Mesothelial cell of epicardium (in vitro differentiated cells): ENCODE results near the gene BSND. TPM values are rescaled to one million over a fixed set of nuclear protein-coding genes. Genes with fewer than 3 reads are reported as not detected.
"Not testable (repeated sequence)": the region's sequence is repeated elsewhere in the genome, so short reads cannot be mapped to it uniquely, and the experiment has no call there.

Experiments used
- DNase-seq, 2 experiments: peaks; one replicate each; pipeline ENCODE4 v3.0.0; 2021; ENCODE audit warnings: low spot score in 2 of 2; ENCODE audit not compliant: unreplicated experiment in 2 of 2
- H3K27ac Mint-ChIP-seq: 2 replicates; pipeline ENCODE4 v1.8.0; 2021; ENCODE audit warnings: mixed read lengths
- H3K27me3 Mint-ChIP-seq: 2 replicates; pipeline ENCODE4 v1.8.0; 2021; ENCODE audit warnings: low read depth, mixed read lengths
- H3K36me3 Mint-ChIP-seq: 2 replicates; pipeline ENCODE4 v1.8.0; 2021; ENCODE audit warnings: mixed read lengths
- H3K4me1 Mint-ChIP-seq: 2 replicates; pipeline ENCODE4 v1.8.0; 2021; ENCODE audit warnings: mixed read lengths
- H3K4me3 Mint-ChIP-seq: 2 replicates; pipeline ENCODE4 v1.8.0; 2021; ENCODE audit warnings: mild to moderate bottlenecking, moderate library complexity, mixed read lengths
- H3K9me3 Mint-ChIP-seq: 2 replicates; pipeline ENCODE4 v1.8.0; 2021; ENCODE audit warnings: mixed read lengths
- CTCF ChIP-seq: fragments of 200-600 bp; sonication (generic); IDR thresholded peaks from one replicate; pipeline ENCODE4 v1.5.0; 2021; ENCODE audit warnings: antibody characterized with exemption; ENCODE audit not compliant: unreplicated experiment
- total RNA-seq: library from RNA; stranded (reverse); gene quantifications from 3 replicates; pipeline ENCODE4 v1.2.1, GENCODE V29; 2021

The BSND gene
- total RNA-seq, 1 donor from 2014 or later: 0.09 TPM

DNA sequence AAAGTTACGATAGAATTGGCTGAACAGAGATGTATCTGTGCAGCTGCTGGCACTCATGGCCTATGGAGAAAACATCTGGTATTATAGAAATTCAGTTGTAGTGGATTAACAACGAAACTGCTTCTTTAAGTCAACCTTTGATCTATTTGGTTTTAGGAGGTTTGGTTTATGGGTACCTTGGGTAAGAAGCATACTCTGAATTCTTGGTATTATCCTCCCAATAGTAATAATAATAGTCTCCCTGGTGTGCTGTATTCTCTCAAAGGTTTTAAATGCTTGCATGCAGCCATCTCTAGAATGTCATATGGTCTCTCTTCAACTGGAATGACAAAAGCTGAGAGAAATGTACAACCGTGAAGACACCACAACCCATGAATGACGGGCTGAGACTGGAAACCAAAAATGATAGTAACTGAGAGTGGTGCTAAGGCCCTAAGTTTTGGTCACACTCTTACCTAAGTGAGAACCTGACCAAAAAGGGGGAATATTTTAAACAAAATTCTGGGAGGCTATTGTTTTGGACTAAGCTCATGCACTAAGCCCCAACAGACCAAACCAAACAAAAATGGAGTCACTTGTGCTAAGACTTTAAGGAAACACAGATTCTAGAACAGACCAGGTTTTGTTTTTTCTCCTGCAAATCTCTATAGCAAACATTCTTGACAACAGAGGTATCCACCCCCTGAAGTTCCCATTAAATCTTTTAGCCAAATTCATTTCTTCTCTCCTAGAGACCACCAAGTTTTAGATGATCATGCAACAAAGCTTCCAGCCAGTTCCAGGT is 35.9 kb upstream of the BSND start:
- TF ChIP-seq CTCF: no peak
- Mint-ChIP-seq H3K4me1 (no peaks in the 10 kb centered on the region), H3K4me3 (no peak overlapping the region), H3K9me3 (peaks cover 13% of the 10 kb centered on the region), H3K27me3 (no peaks in the 10 kb centered on the region), H3K27ac (no peak overlapping the region), H3K36me3 (peaks cover 4% of the 10 kb centered on the region)
- DNase-seq: no peak

GRCh38 chr1:54963829-54964228 is 34.9 kb upstream of the BSND start:
- not testable (repeated sequence) for H3K4me1 Mint-ChIP-seq, H3K27me3 Mint-ChIP-seq, H3K36me3 Mint-ChIP-seq, DNase-seq, H3K4me3 Mint-ChIP-seq, H3K9me3 Mint-ChIP-seq, H3K27ac Mint-ChIP-seq

- DNase-seq: peak in 1 of 2 experiments; percentile 30
Measured at GRCh38 chr1:54965624-54966340, 33.0 kb upstream of the BSND start.

GRCh38 chr1:54967372-54967771 is 31.4 kb upstream of the BSND start:
- Mint-ChIP-seq H3K27me3 (no peaks in the 10 kb centered on the region), H3K9me3 (no peaks in the 10 kb centered on the region), H3K4me3 (no peak overlapping the region), H3K36me3 (no peaks in the 10 kb centered on the region), H3K27ac (no peak overlapping the region), H3K4me1 (peaks cover 4% of the 10 kb centered on the region)
- no peak for DNase-seq
- TF ChIP-seq CTCF: no peak

More at GRCh38 chr1:54965624-54966340, 33.0 kb upstream of the BSND start:
- no peaks in the 10 kb centered on the region for H3K27me3 Mint-ChIP-seq
- no peak for TF ChIP-seq CTCF
- H3K4me3 Mint-ChIP-seq: no peak overlapping the region
- no peaks in the 10 kb centered on the region for H3K9me3 Mint-ChIP-seq
- no peaks in the 10 kb centered on the region for H3K4me1 Mint-ChIP-seq
- no peaks in the 10 kb centered on the region for H3K36me3 Mint-ChIP-seq
- no peak overlapping the region for H3K27ac Mint-ChIP-seq

DNA sequence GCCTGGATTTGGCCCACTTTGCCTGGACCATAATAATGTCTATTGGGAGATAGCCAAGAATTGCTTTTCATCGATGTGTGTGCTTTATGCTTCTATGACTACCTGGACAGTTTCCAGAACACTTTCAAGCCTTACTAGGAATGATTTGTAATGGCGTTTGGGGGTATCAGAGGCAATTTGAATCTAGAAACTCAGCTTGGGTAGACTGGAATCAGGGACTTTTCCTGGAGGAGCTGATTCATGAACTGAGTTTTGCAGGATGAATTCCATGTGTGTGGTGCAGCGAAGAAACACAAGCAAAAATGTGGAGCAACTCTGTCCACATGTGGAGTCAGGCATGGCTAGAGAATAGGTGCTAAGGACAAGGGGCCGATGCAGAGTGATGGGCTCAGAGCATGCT is 30.2 kb upstream of the BSND start:
- peaks cover 4% of the 10 kb centered on the region for H3K4me1 Mint-ChIP-seq
- TF ChIP-seq CTCF: no peak
- H3K27ac Mint-ChIP-seq: no peak overlapping the region
- H3K9me3 Mint-ChIP-seq: no peaks in the 10 kb centered on the region
- H3K4me3 Mint-ChIP-seq: no peak overlapping the region
- H3K36me3 Mint-ChIP-seq: no peaks in the 10 kb centered on the region
- H3K27me3 Mint-ChIP-seq: no peaks in the 10 kb centered on the region
- no peak for DNase-seq

GRCh38 chr1:54969879-54970278 is 28.9 kb upstream of the BSND start:
- no peak for TF ChIP-seq CTCF
- peaks cover 4% of the 10 kb centered on the region for H3K4me1 Mint-ChIP-seq
- no peak for DNase-seq
- H3K36me3 Mint-ChIP-seq: no peaks in the 10 kb centered on the region
- no peak overlapping the region for H3K4me3 Mint-ChIP-seq
- no peak overlapping the region for H3K27ac Mint-ChIP-seq
- no peaks in the 10 kb centered on the region for H3K9me3 Mint-ChIP-seq
- H3K27me3 Mint-ChIP-seq: no peaks in the 10 kb centered on the region
